DMS53 (cell line): ENCODE measurements around the gene SMIM14.
A peak's percentile ranks its signal among the peaks of the same experiment; 100 is the strongest.
"Not testable (repeated sequence)": the region's sequence is repeated elsewhere in the genome, so short reads cannot be mapped to it uniquely, and the experiment has no call there.

Source experiments
- DNase-seq: peaks from one replicate; lab custom pipeline; 2025; lab: John Stamatoyannopoulos, UW

The SMIM14 gene

GRCh38 chr4:39596971-39597370 is 41.7 kb downstream of the SMIM14 start:
- no peak for DNase-seq

GRCh38 chr4:39591290-39591689 is 47.4 kb downstream of the SMIM14 start:
- DNase-seq, result peak; percentile 55

GRCh38 chr4:39587881-39588280 is 50.8 kb downstream of the SMIM14 start:
- DNase-seq, result no peak

- DNase-seq, result no peak
Observed at GRCh38 chr4:39574946-39575345, 63.7 kb downstream of the SMIM14 start.

- no peak for DNase-seq
Observed at GRCh38 chr4:39571504-39571903, 67.2 kb downstream of the SMIM14 start.

GRCh38 chr4:39571054-39571453 is 67.6 kb downstream of the SMIM14 start:
- no peak for DNase-seq

GRCh38 chr4:39569209-39569608 is 69.5 kb downstream of the SMIM14 start:
- no peak for DNase-seq

GRCh38 chr4:39568805-39569204 is 69.9 kb downstream of the SMIM14 start:
- no peak for DNase-seq

GRCh38 chr4:39565878-39566600 is 72.6 kb downstream of the SMIM14 start:
- DNase-seq, result no peak

GRCh38 chr4:39563346-39563847 is 75.3 kb downstream of the SMIM14 start:
- DNase-seq, result no peak

GRCh38 chr4:39562792-39563191 is 75.9 kb downstream of the SMIM14 start:
- DNase-seq, result no peak

- no peak for DNase-seq
Observed at GRCh38 chr4:39559626-39560025, 79.0 kb downstream of the SMIM14 start.

- no peak for DNase-seq
Observed at GRCh38 chr4:39555472-39555871, 83.2 kb downstream of the SMIM14 start.

- no peak for DNase-seq
Observed at GRCh38 chr4:39548425-39549067, 90.1 kb downstream of the SMIM14 start.

GRCh38 chr4:39544580-39545315 is 93.9 kb downstream of the SMIM14 start:
- no peak for DNase-seq

- not testable (repeated sequence) for DNase-seq
Observed at GRCh38 chr4:39544080-39544479, 94.6 kb downstream of the SMIM14 start.

- DNase-seq, result no peak
Observed at GRCh38 chr4:39543034-39543433, 95.6 kb downstream of the SMIM14 start.

GRCh38 chr4:39542611-39543012 is 96.1 kb downstream of the SMIM14 start:
- DNase-seq, result no peak

GRCh38 chr4:39541987-39542610 is 96.6 kb downstream of the SMIM14 start:
- no peak for DNase-seq

- peak; percentile 53 for DNase-seq
Observed at GRCh38 chr4:39539089-39539611, 99.5 kb downstream of the SMIM14 start.

- DNase-seq, result no peak
Observed at GRCh38 chr4:39533541-39533940, 105.1 kb downstream of the SMIM14 start.

GRCh38 chr4:39532237-39532636 is 106.4 kb downstream of the SMIM14 start:
- not testable (repeated sequence) for DNase-seq
